Keratinocyte (primary cell): ENCODE results near the gene ETV5. TPM values are rescaled to one million over a fixed set of nuclear protein-coding genes. Genes with fewer than 3 reads are reported as not detected.

Experiments
- DNase-seq: peaks from one replicate; pipeline ENCODE4 v3.0.0-alpha.2; 2011; ENCODE audit warnings: low read depth, missing footprints, low spot score
- FAIRE-seq: peaks from 2 replicates; lab custom pipeline; 2011; peaks lifted over from hg19 to GRCh38; lab: Jason Lieb, UNC
- H2AFZ ChIP-seq: 2 replicates; pipeline ENCODE4 v1.6.0; 2012; ENCODE audit warnings: low read length, control low read depth, inconsistent platforms; ENCODE audit not compliant: control insufficient read depth
- H3K27ac ChIP-seq: 2 replicates; pipeline ENCODE4 v1.5.1; 2011; ENCODE audit warnings: low read length; ENCODE audit not compliant: control insufficient read depth, insufficient read depth
- H3K27me3 ChIP-seq: 3 replicates; pipeline ENCODE4 v1.6.0; 2011; ENCODE audit warnings: low read length; ENCODE audit not compliant: control insufficient read depth, insufficient read depth; ENCODE audit errors: extremely low read depth
- H3K36me3 ChIP-seq, 2 experiments: 2 replicates in 1 of 2; 3 replicates in 1 of 2; pipeline ENCODE4 v1.5.1; 2011; ENCODE audit warnings: low read length in 2 of 2, mild to moderate bottlenecking in 1 of 2; ENCODE audit not compliant: control insufficient read depth in 2 of 2, insufficient read depth in 2 of 2; ENCODE audit errors: extremely low read depth in 1 of 2
- H3K4me1 ChIP-seq: 3 replicates; pipeline ENCODE4 v1.5.1; 2011; ENCODE audit warnings: low read length; ENCODE audit not compliant: control insufficient read depth, insufficient read depth; ENCODE audit errors: extremely low read depth
- H3K4me2 ChIP-seq: 3 replicates; pipeline ENCODE4 v1.6.0; 2011; ENCODE audit warnings: low read depth, low read length; ENCODE audit not compliant: control insufficient read depth, insufficient read depth; ENCODE audit errors: extremely low read depth
- H3K4me3 ChIP-seq, 3 experiments: fragments of 200-600 bp in 1 of 3; sonication (generic) in 1 of 3; 2 replicates in 2 of 3; 3 replicates in 1 of 3; pipeline ENCODE4 v1.5.1; 2011 to 2016; ENCODE audit warnings: low read length in 3 of 3, mild to moderate bottlenecking in 3 of 3, control low read depth in 2 of 3, inconsistent platforms in 1 of 3, low read depth in 1 of 3, mixed read lengths in 1 of 3, mixed run types in 1 of 3, moderate library complexity in 1 of 3; ENCODE audit not compliant: control insufficient read depth in 2 of 3, insufficient read depth in 2 of 3; ENCODE audit errors: extremely low read depth in 1 of 3
- H3K79me2 ChIP-seq: 2 replicates; pipeline ENCODE4 v1.6.0; 2012; ENCODE audit warnings: low read length; ENCODE audit not compliant: control insufficient read depth, insufficient read depth
- H3K9ac ChIP-seq: 3 replicates; pipeline ENCODE4 v1.6.0; 2011; ENCODE audit warnings: low read length; ENCODE audit not compliant: control insufficient read depth, insufficient read depth; ENCODE audit errors: extremely low read depth
- H3K9me1 ChIP-seq: 3 replicates; pipeline ENCODE4 v1.6.0; 2011; ENCODE audit warnings: low read length; ENCODE audit not compliant: control insufficient read depth, insufficient read depth; ENCODE audit errors: extremely low read depth
- H3K9me3 ChIP-seq: 2 replicates; pipeline ENCODE4 v1.5.1; 2012; ENCODE audit warnings: low read depth, low read length; ENCODE audit not compliant: control insufficient read depth
- H4K20me1 ChIP-seq: 3 replicates; pipeline ENCODE4 v1.6.0; 2011; ENCODE audit warnings: low read length; ENCODE audit not compliant: control insufficient read depth, insufficient read depth; ENCODE audit errors: extremely low read depth
- EZH2 ChIP-seq: IDR thresholded peaks from one replicate; pipeline ENCODE4 v1.6.1; 2012; ENCODE audit warnings: inconsistent platforms, mild to moderate bottlenecking, low read length, moderate library complexity
- dilution Hi-C: fragments of 300-500 bp; cut with MboI; formaldehyde crosslinking; loops from one replicate; pipeline ENCODE4 v1.7.0; 2020; ENCODE audit warnings: low sequenced_read_pairs; ENCODE audit not compliant: extremely low pct_ligation_motif_present
- polyA plus RNA-seq, 5 experiments: library from polyadenylated mRNA; depleted of rRNA in 3 of 5; stranded (reverse) in 3 of 5; stranded (forward) in 1 of 5; unstranded in 1 of 5; fragments of >200 nt; gene quantifications; 1 replicate in 1 of 5; 2 replicates in 3 of 5; 3 replicates in 1 of 5; pipeline versions ENCODE4 v1.2.1 to v1.2.3, GENCODE V29; 2011 to 2012; ENCODE audit warnings: missing spikeins in 2 of 5, low read depth in 1 of 5, low replicate concordance in 1 of 5
- TF ChIP-seq, protein P1 (sequence below), 3 experiments: IDR thresholded peaks in 1 of 3; conservative IDR thresholded peaks in 1 of 3; optimal IDR thresholded peaks in 1 of 3; 2 replicates in 2 of 3; 3 replicates in 1 of 3; pipeline versions ENCODE3 to v1.5.1; 2011; ENCODE audit warnings: low read length in 3 of 3, mild to moderate bottlenecking in 3 of 3, moderate library complexity in 2 of 3, control low read depth in 1 of 3, inconsistent platforms in 1 of 3; ENCODE audit not compliant: insufficient read depth in 2 of 3; ENCODE audit errors: extremely low read depth in 1 of 3

The ETV5 gene
- polyA plus RNA-seq, 1 donor (not counting 4 experiments of a cell fraction or from before 2014, with no cell fraction given), result 28.7 TPM

DNA sequence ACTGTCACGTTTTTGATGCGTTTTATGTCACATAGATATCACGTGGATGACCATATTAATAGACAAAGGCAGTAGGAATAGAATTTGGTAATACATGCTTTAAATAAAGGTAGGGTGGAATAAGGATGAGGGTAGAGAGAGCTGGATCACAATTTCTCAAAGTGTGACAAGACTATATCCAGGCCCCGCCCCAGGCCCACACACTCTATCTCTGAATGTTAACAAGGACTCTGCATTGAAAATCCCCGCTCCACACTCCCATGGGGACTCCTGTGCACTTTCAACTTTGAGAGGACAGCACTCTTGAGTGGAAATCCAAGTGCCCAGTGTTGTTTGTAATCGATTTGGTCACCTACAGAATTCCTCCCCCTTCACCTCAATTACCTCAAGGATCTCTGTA, 31.4 kb downstream of the ETV5 start:
- Histone ChIP-seq H3K36me3 (peaks cover 11 to 21% of the 10 kb centered on the region in 2 experiments), H3K9me1 (no peaks in the 10 kb centered on the region), H3K4me1 (peaks cover 15% of the 10 kb centered on the region), H2AFZ (no peak overlapping the region), H3K79me2 (no peaks in the 10 kb centered on the region), H3K27ac (no peak overlapping the region), H3K4me3 (no peak overlapping the region), H3K27me3 (no peaks in the 10 kb centered on the region), H3K9ac (no peak overlapping the region), H3K4me2 (no peak overlapping the region), H4K20me1 (no peaks in the 10 kb centered on the region), H3K9me3 (no peaks in the 10 kb centered on the region)
- DNase-seq (no peak), FAIRE-seq (no peak)
- dilution Hi-C loops, result no loop called here
- TF ChIP-seq, protein P1, sequence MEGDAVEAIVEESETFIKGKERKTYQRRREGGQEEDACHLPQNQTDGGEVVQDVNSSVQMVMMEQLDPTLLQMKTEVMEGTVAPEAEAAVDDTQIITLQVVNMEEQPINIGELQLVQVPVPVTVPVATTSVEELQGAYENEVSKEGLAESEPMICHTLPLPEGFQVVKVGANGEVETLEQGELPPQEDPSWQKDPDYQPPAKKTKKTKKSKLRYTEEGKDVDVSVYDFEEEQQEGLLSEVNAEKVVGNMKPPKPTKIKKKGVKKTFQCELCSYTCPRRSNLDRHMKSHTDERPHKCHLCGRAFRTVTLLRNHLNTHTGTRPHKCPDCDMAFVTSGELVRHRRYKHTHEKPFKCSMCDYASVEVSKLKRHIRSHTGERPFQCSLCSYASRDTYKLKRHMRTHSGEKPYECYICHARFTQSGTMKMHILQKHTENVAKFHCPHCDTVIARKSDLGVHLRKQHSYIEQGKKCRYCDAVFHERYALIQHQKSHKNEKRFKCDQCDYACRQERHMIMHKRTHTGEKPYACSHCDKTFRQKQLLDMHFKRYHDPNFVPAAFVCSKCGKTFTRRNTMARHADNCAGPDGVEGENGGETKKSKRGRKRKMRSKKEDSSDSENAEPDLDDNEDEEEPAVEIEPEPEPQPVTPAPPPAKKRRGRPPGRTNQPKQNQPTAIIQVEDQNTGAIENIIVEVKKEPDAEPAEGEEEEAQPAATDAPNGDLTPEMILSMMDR (optimal IDR thresholded peaks at IDR 0.05 in 1 of 3, IDR thresholded peaks at IDR 0.05 in 1 of 3, conservative IDR thresholded peaks at IDR 0.05 in 1 of 3; ENCODE audit: extremely low read depth in 1 of 3, insufficient read depth in 2 of 3, low read length in 3 of 3), result no peak
- no peak for TF ChIP-seq EZH2

DNA sequence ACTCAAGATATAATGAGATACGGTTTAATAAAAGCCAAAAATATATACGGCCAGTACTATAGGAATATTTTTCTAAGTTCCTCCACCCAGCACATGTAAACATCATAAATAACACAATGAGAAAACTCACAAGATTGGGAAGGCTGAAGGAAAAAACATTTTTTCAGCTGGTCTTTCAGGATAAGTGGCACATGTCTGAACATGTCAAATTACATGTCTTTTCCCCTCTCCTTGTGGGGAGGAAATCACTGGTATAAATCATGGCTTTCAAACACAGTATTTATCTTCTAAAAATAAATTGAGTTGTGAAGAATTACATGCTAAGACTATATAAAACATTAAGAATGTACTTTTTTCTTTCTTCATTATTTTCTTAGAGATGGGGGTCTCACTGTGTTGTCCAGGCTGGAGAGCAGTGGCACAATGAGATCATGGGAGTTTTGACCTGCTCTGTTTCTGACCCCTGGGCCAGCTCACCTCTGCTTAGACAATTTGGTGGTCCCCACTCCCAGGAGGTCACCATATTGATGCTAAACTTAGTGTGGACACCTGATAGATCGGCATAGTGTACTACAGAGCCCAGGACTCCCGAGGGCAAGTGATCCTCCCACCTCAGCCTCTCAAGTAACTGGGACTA, 32.8 kb downstream of the ETV5 start:
- Histone ChIP-seq H3K27ac (peak overlapping the region; percentile 42), H3K4me2 (peak overlapping the region; percentile 49), H3K4me1 (peaks cover 15% of the 10 kb centered on the region), H3K79me2 (no peaks in the 10 kb centered on the region), H3K27me3 (no peaks in the 10 kb centered on the region), H3K9ac (no peak overlapping the region), H3K4me3 (peak overlapping the region in 1 of 3 experiments; percentile 22), H2AFZ (no peak overlapping the region), H4K20me1 (no peaks in the 10 kb centered on the region), H3K36me3 (peaks cover 8 to 18% of the 10 kb centered on the region in 2 experiments), H3K9me3 (no peaks in the 10 kb centered on the region), H3K9me1 (no peaks in the 10 kb centered on the region)
- no peak for DNase-seq
- TF ChIP-seq EZH2, result no peak
- TF ChIP-seq, protein P1 (optimal IDR thresholded peaks at IDR 0.05 in 1 of 3, IDR thresholded peaks at IDR 0.05 in 1 of 3, conservative IDR thresholded peaks at IDR 0.05 in 1 of 3; ENCODE audit: extremely low read depth in 1 of 3, insufficient read depth in 2 of 3, low read length in 3 of 3), result no peak
- dilution Hi-C loops, result no loop called here
- FAIRE-seq, result no peak
